PC-3 (cell line): Measurements from ENCODE around the gene GPR108. TPM values are rescaled to one million over a fixed set of nuclear protein-coding genes. Genes with fewer than 3 reads are reported as not detected.

ENCODE experiments used
- ATAC-seq: fragments of 200-7000 bp; cut with Tn5 transposase; 2 replicates; pipeline ENCODE4 v1.9.1; 2020; ENCODE audit warnings: mild to moderate bottlenecking, moderate library complexity
- BruUV-seq: library from RNA; stranded (reverse); fragments of 400-500 nt; replicated peaks from 2 replicates; lab custom pipeline; 2021; lab: Mats Ljungman, UMichigan
- CTCF ChIA-PET: fragments of 300-600 bp; sonication (Branson Sonifier 250); formaldehyde crosslinking; loops from one replicate; lab custom pipeline; 2022; ENCODE audit warnings: antibody characterized with exemption; lab: Charles Lee
- POLR2A ChIA-PET: fragments of 300-600 bp; sonication (Branson Sonifier 250); formaldehyde crosslinking; loops from one replicate; lab custom pipeline; 2022; ENCODE audit warnings: antibody characterized with exemption; ENCODE audit not compliant: unreplicated experiment; lab: Charles Lee
- DNase-seq: peaks from one replicate; pipeline ENCODE4 v3.0.0-alpha.2; 2015
- H2AFZ ChIP-seq: fragments of 300-600 bp; sonication (generic); 2 replicates; pipeline ENCODE4 v1.6.0; 2016; ENCODE audit warnings: antibody characterized with exemption, low read length
- H3F3A ChIP-seq: fragments of 300-600 bp; sonication (generic); one replicate; pipeline ENCODE4 v1.6.0; 2017; ENCODE audit warnings: antibody characterized with exemption, low read length, control low read depth, mild to moderate bottlenecking; ENCODE audit not compliant: unreplicated experiment
- H3K27ac ChIP-seq: fragments of 300-600 bp; sonication (generic); 2 replicates; pipeline ENCODE4 v1.5.1; 2016; ENCODE audit warnings: mild to moderate bottlenecking, low read length
- H3K27me3 ChIP-seq: fragments of 300-600 bp; sonication (generic); 2 replicates; pipeline ENCODE4 v1.6.1; 2016; ENCODE audit warnings: low read length, mixed read lengths
- H3K36me3 ChIP-seq: fragments of 300-600 bp; sonication (generic); 2 replicates; pipeline ENCODE4 v1.6.1; 2016; ENCODE audit warnings: low read depth, mixed run types, low read length, mixed read lengths
- H3K4me1 ChIP-seq: fragments of 300-600 bp; sonication (generic); 2 replicates; pipeline ENCODE4 v1.5.1; 2016; ENCODE audit warnings: low read length; ENCODE audit not compliant: insufficient read depth
- H3K4me2 ChIP-seq: fragments of 300-600 bp; sonication (generic); 2 replicates; pipeline ENCODE4 v1.6.0; 2016; ENCODE audit warnings: low read length
- H3K4me3 ChIP-seq: fragments of 300-600 bp; sonication (generic); 2 replicates; pipeline ENCODE4 v1.5.1; 2016; ENCODE audit warnings: mild to moderate bottlenecking, low read length, mixed read lengths
- H3K79me2 ChIP-seq: fragments of 300-600 bp; sonication (generic); 2 replicates; pipeline ENCODE4 v1.6.1; 2017; ENCODE audit warnings: low read length, mixed read lengths
- H3K9ac ChIP-seq: fragments of 300-600 bp; sonication (generic); 2 replicates; pipeline ENCODE4 v1.6.0; 2016; ENCODE audit warnings: mild to moderate bottlenecking, low read length
- H3K9me2 ChIP-seq: fragments of 300-600 bp; sonication (generic); replicated peaks from 2 replicates; pipeline ENCODE4 v1.6.1; 2016; ENCODE audit warnings: mixed run types, low read length, mixed read lengths
- H3K9me3 ChIP-seq: fragments of 300-600 bp; sonication (generic); 2 replicates; pipeline ENCODE4 v1.6.1; 2016; ENCODE audit warnings: low read length, mixed read lengths
- H4K20me1 ChIP-seq: fragments of 300-600 bp; sonication (generic); 2 replicates; pipeline ENCODE4 v1.6.1; 2016; ENCODE audit warnings: low read length, mixed read lengths
- EZH2 ChIP-seq: fragments of 300-600 bp; sonication (generic); IDR thresholded peaks from one replicate; pipeline ENCODE4 v1.6.1; 2017; ENCODE audit warnings: antibody characterized with exemption, mild to moderate bottlenecking, low read length; ENCODE audit not compliant: unreplicated experiment
- EZH2phosphoT487 ChIP-seq: fragments of 300-600 bp; sonication (generic); IDR thresholded peaks from 2 replicates; pipeline ENCODE4 v1.6.1; 2018; ENCODE audit warnings: mild to moderate bottlenecking, antibody characterized with exemption, low read length, borderline replicate concordance
- intact Hi-C: fragments of 100-400 bp; cut with micrococcal nuclease; formaldehyde crosslinking; loops from 2 replicates; pipeline ENCODE4 v1.9.0; 2023
- total RNA-seq: library from RNA; depleted of rRNA; stranded (reverse); fragments of >200 nt; gene quantifications from 2 replicates; pipeline ENCODE4 v1.2.3, GENCODE V29; 2014
- TF ChIP-seq, protein P1 (sequence below): fragments of 300-600 bp; sonication (generic); conservative IDR thresholded peaks from 2 replicates; pipeline ENCODE4 v1.5.1; 2017; ENCODE audit warnings: antibody characterized with exemption, low read depth, mild to moderate bottlenecking, low read length

GPR108 gene
- total RNA-seq, 1 experiment from 2014 or later: 78.7 TPM

DNA sequence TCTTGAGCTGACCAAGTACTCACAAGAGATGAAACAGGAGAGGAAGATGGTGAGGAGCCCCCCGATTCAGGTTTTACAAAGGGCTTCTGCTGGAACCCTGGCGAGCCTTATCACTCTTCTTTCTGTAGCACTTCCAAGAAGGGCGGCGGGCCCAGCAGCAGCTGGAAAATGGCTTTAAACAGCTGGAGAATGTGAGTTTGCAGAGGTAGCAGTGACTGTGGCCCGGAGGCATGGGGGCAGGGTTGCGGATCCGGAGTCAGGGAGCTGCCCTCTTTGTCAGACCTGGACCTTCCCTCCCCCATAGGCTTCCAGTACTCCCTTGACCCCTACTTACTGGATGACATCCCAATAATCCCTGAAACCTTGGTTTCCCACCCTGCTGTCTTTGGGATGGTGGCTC is 5.7 kb upstream of the GPR108 start:
- Histone ChIP-seq H4K20me1 (no peaks in the 10 kb centered on the region), H3K27me3 (no peaks in the 10 kb centered on the region), H3F3A (no peaks in the 10 kb centered on the region), H3K9me3 (no peaks in the 10 kb centered on the region), H3K79me2 (peaks cover 47% of the 10 kb centered on the region), H3K9ac (no peak overlapping the region), H3K36me3 (peaks cover 31% of the 10 kb centered on the region), H3K4me1 (peaks cover 49% of the 10 kb centered on the region), H3K4me2 (no peak overlapping the region), H3K4me3 (no peak overlapping the region), H3K9me2 (no peaks in the 10 kb centered on the region), H3K27ac (no peak overlapping the region), H2AFZ (no peak overlapping the region)
- intact Hi-C loops: no loop called here
- no peak for DNase-seq
- no peak for ATAC-seq
- no TSS peak for BruUV-seq
- ChIA-PET CTCF (no interaction called here), POLR2A (no interaction called here)
- no peak for TF ChIP-seq EZH2
- TF ChIP-seq, protein P1, sequence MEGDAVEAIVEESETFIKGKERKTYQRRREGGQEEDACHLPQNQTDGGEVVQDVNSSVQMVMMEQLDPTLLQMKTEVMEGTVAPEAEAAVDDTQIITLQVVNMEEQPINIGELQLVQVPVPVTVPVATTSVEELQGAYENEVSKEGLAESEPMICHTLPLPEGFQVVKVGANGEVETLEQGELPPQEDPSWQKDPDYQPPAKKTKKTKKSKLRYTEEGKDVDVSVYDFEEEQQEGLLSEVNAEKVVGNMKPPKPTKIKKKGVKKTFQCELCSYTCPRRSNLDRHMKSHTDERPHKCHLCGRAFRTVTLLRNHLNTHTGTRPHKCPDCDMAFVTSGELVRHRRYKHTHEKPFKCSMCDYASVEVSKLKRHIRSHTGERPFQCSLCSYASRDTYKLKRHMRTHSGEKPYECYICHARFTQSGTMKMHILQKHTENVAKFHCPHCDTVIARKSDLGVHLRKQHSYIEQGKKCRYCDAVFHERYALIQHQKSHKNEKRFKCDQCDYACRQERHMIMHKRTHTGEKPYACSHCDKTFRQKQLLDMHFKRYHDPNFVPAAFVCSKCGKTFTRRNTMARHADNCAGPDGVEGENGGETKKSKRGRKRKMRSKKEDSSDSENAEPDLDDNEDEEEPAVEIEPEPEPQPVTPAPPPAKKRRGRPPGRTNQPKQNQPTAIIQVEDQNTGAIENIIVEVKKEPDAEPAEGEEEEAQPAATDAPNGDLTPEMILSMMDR: no peak
- TF ChIP-seq EZH2phosphoT487: no peak

DNA sequence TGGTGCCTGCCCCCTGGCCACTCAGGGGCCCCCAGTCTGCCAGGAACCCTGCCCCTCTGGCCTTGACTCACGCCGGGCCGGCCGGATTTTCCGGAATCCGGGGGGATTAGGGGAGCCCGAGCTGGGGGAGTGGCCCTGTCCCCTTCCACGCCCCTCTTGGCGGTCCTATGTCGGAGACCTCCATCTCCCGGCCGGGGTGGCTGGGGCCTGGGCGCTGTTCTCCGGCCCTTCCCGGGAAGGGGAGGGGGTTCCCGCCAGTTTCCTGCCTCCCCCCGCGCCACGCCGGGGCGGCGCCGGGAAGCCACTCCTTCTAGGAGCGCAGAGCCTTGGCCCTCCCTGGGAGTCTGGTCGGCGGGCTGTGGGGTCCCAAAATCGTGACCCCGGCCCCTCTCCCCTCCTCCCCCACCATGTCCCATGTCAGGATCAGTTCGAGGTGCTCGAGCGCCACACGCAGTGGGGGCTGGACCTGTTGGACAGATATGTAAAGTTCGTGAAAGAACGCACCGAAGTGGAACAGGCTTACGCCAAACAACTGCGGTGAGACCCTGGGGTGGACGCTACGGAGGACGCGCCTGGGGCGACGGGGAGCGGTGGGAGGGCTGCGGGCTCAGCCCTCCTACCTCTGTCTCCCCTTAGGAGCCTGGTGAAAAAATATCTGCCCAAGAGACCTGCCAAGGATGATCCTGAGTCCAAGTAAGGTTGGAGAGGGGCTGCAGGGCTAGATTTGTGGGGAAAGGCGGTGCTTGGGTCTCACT is 3.4 kb upstream of the GPR108 start:
- H3F3A ChIP-seq: no peaks in the 10 kb centered on the region
- ATAC-seq: no peak
- DNase-seq: peak; percentile 55
- H3K9ac ChIP-seq: peak overlapping the region; percentile 79
- no peaks in the 10 kb centered on the region for H3K9me2 ChIP-seq
- ChIA-PET POLR2A (no interaction called here), CTCF (no interaction called here)
- intact Hi-C loops: no loop called here
- H3K4me3 ChIP-seq: peak overlapping the region; percentile 86
- H3K27me3 ChIP-seq: no peaks in the 10 kb centered on the region
- peak overlapping the region; percentile 88 for H3K4me2 ChIP-seq
- H3K79me2 ChIP-seq: peaks cover 48% of the 10 kb centered on the region
- no TSS peak for BruUV-seq
- TF ChIP-seq, protein P1: no peak
- TF ChIP-seq EZH2 (no peak), EZH2phosphoT487 (no peak)
- no peaks in the 10 kb centered on the region for H4K20me1 ChIP-seq
- peaks cover 13% of the 10 kb centered on the region for H3K36me3 ChIP-seq
- H3K27ac ChIP-seq: peak overlapping the region; percentile 23
- no peaks in the 10 kb centered on the region for H3K9me3 ChIP-seq
- peaks cover 57% of the 10 kb centered on the region for H3K4me1 ChIP-seq
- H2AFZ ChIP-seq: peak overlapping the region; percentile 72
